GDM1 (cell line): Measurements from ENCODE around the gene TMPRSS9.
"Not testable (repeated sequence)": the region's sequence is repeated elsewhere in the genome, so short reads cannot be mapped to it uniquely, and the experiment has no call there.

ENCODE experiments used
- DNase-seq: peaks from one replicate; lab custom pipeline; 2025; lab: John Stamatoyannopoulos, UW

TMPRSS9 gene

GRCh38 chr19:2342656-2343288, 17.3 kb upstream of the TMPRSS9 start:
- DNase-seq = no peak

GRCh38 chr19:2343289-2343982, 16.6 kb upstream of the TMPRSS9 start:
- DNase-seq = no peak

GRCh38 chr19:2344381-2344870, 15.6 kb upstream of the TMPRSS9 start:
- DNase-seq = no peak

GRCh38 chr19:2345076-2345475, 15.0 kb upstream of the TMPRSS9 start:
- no peak for DNase-seq

- no peak for DNase-seq
Measured at GRCh38 chr19:2345794-2346663, 14.0 kb upstream of the TMPRSS9 start.

- DNase-seq = not testable (repeated sequence)
Measured at GRCh38 chr19:2349818-2350217, 10.2 kb upstream of the TMPRSS9 start.

GRCh38 chr19:2350656-2351055, 9.4 kb upstream of the TMPRSS9 start:
- DNase-seq = no peak

GRCh38 chr19:2351591-2351990, 8.5 kb upstream of the TMPRSS9 start:
- DNase-seq = no peak

GRCh38 chr19:2352121-2352520, 7.9 kb upstream of the TMPRSS9 start:
- DNase-seq = no peak

GRCh38 chr19:2353159-2353886, 6.7 kb upstream of the TMPRSS9 start:
- no peak for DNase-seq

GRCh38 chr19:2353887-2354592, 6.0 kb upstream of the TMPRSS9 start:
- DNase-seq = no peak

GRCh38 chr19:2354670-2355069, 5.4 kb upstream of the TMPRSS9 start:
- DNase-seq = no peak

- DNase-seq = no peak
Measured at GRCh38 chr19:2355168-2356035, 4.7 kb upstream of the TMPRSS9 start.

GRCh38 chr19:2356036-2356646, 3.9 kb upstream of the TMPRSS9 start:
- DNase-seq = no peak

GRCh38 chr19:2357279-2358206, 2.5 kb upstream of the TMPRSS9 start:
- no peak for DNase-seq

- DNase-seq = no peak
Measured at GRCh38 chr19:2358548-2359173, 1.4 kb upstream of the TMPRSS9 start.

- DNase-seq = no peak
Measured at GRCh38 chr19:2360833-2361232, 768 bp downstream of the TMPRSS9 start.
